Ramos (cell line): Measurements from ENCODE around the gene CPAMD8.

Experiments used
- in situ Hi-C: fragments of 300-500 bp; cut with MboI; formaldehyde crosslinking; loops from one replicate; pipeline ENCODE4 v1.14.3; 2022; ENCODE audit warnings: low sequenced_read_pairs; ENCODE audit not compliant: unreplicated experiment

The CPAMD8 gene

GRCh38 chr19:16896146-16897028 lies 130.2 kb downstream of the CPAMD8 start:
- in situ Hi-C loops: no loop called here

DNA sequence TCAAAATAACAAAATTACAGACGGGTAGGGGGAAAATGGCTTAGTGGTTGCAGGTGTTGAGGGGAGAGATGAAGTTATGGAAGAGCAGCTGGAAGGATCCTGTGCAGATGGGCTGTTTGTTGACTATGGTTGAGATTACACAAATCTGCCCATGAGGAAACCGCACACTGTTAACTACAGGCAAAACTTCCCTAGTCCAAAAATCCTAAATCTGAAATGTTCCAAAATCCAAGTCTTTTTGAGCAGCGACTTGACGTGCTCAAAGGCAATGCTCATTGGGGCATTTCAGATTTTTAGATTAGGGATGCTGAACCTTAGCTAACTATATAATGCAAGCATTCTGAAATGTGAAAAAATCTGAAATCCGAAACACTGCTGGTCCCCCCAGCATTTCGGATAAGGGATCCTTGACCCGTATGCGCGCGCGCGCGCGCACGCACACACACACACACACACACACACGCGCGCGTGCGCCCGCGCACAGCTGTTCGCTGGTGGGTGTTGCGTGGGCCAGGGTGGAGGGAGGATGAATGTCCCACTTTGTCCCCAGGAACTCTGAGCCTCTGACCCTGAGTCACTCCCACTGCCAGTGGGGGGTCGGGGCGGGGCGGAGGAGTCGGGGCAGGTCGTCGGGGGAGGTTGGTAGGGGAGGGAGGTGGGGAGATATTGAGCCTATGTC lies 131.0 kb downstream of the CPAMD8 start:
- in situ Hi-C loops: no loop called here

DNA sequence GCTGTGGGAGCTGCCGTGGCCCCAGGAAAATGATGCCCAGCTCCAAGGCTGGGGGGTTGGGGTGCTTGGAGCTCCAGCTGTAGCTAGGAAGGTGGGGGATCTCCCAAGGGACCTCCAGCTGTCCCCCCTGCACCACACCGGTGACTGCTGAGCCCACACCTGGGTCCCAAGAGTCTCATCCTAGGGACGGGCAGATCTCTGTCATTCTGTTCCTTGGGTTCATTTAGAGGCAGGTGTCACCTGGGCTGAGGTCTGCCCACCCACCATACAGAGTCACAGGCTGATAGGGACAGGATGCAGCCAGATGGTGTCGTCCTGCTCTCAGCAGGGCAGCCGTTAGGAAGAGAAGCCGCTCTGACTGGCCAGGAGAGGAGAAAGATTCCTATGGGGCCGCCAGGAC lies 132.5 kb downstream of the CPAMD8 start:
- in situ Hi-C loops: no loop called here

DNA sequence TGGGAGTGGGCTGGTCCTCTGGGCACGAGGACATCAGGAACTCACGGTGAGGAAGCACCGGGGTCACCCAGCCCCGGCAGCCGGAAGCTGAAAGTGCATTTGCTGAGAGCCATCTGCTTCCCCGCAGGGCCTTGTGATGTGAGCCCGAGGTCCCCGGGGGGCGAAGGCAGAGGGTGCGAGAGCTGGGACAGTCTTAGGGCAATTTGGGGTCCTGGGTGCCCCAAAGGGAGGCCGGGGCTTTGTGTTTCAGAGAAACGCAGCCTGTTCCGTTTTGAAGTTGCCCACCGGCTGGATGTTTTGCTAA lies 133.0 kb downstream of the CPAMD8 start:
- in situ Hi-C loops: no loop called here

DNA sequence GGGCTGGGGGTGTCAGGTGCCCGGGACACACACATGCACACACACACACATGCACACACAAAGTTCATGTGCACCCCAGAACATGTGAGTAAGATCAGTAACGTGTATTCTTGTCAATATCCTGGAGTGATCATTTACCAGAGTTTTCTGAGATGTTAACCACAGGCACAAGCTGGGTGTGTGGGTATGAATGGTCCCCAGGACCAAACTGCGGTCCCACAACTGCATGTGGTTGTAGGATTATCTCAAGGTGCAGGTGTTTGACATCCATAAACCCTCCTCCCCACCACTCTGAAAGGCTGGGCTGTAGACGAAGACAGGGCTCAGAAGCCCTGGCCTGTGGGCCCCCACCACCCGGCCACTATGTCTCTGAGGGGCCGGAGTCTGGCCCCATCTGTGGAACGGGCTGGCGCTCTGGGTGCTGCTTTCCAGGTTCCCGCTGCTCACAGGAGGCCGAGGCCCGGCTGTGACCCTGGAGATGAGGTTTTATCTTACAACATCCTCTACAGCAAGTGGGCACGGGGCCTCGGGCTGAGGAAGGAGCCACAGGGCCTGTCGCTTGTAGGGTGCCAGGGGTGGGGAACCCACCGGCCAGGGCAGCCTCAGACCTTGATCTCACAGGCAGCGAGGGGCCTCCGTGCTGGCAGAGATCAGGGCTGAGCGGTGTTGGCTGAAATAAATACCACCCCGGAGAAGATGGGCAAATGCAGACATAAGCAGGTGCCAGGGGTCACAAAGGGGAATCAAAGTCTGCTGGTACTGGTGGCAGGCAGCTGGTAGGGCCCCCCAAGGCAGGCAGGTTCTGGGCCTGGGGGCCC lies 133.5 kb downstream of the CPAMD8 start:
- in situ Hi-C loops: no loop called here

- in situ Hi-C loops: no loop called here
These were observed 134.2 kb downstream of the CPAMD8 start for GRCh38 chr19:16892436-16892835.

GRCh38 chr19:16891696-16892382 lies 134.8 kb downstream of the CPAMD8 start:
- in situ Hi-C loops: no loop called here

- in situ Hi-C loops: no loop called here
These were observed 136.0 kb downstream of the CPAMD8 start for GRCh38 chr19:16890461-16891184.

DNA sequence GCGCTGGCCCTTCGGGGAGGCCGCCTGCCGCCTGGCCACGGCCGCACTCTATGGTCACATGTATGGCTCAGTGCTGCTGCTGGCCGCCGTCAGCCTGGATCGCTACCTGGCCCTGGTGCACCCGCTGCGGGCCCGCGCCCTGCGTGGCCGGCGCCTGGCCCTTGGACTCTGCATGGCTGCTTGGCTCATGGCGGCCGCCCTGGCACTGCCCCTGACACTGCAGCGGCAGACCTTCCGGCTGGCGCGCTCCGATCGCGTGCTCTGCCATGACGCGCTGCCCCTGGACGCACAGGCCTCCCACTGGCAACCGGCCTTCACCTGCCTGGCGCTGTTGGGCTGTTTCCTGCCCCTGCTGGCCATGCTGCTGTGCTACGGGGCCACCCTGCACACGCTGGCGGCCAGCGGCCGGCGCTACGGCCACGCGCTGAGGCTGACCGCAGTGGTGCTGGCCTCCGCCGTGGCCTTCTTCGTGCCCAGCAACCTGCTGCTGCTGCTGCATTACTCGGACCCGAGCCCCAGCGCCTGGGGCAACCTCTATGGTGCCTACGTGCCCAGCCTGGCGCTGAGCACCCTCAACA lies 136.6 kb downstream of the CPAMD8 start:
- in situ Hi-C loops: no loop called here

DNA sequence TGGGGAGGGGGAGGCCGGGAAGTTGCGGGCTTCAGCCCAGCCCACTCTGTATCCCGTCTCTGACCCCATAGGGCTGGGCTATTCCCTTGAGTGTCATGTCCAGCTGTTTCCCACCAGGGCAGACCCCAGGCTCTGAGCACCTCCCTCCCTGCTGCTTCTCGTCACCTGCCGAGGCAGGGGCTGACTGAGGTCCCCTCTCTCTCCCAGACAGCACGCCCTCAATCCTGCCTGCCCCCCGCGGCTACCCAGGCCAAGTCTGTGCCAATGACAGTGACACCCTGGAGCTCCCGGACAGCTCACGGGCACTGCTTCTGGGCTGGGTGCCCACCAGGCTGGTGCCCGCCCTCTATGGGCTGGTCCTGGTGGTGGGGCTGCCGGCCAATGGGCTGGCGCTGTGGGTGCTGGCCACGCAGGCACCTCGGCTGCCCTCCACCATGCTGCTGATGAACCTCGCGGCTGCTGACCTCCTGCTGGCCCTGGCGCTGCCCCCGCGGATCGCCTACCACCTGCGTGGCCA lies 137.2 kb downstream of the CPAMD8 start:
- in situ Hi-C loops: no loop called here

- in situ Hi-C loops: no loop called here
These were observed 137.8 kb downstream of the CPAMD8 start, which contains the start of gene F2RL3 for GRCh38 chr19:16888629-16889365. Gene F2RL3 (plus strand): TSS chr19:16888999. CDS start chr19:16889190, 191 bp downstream.

GRCh38 chr19:16887353-16888265 lies 139.0 kb downstream of the CPAMD8 start:
- in situ Hi-C loops: no loop called here

GRCh38 chr19:16886305-16886880 lies 140.2 kb downstream of the CPAMD8 start:
- in situ Hi-C loops: no loop called here

DNA sequence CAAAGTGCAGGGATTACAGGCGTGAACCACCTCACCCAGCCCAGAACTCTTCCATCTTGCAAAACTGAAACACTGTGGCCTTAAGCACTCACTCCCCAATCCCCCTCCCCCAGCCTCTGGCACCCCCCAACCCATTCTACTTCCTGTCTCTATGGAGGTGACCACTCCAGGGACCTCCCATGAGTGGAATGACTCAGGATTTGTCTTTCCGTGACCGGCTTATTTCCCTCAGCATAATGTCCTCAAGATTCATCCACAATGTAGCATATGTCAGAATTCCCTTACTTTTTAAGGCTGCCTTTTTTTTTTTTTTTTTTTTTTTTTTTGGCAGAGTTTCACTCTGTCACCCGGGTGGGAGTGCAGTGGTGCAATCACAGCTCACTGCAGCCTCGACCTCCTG lies 141.4 kb downstream of the CPAMD8 start:
- in situ Hi-C loops: no loop called here

GRCh38 chr19:16883522-16883921 lies 143.1 kb downstream of the CPAMD8 start:
- in situ Hi-C loops: no loop called here

- in situ Hi-C loops: no loop called here
These were observed 144.5 kb downstream of the CPAMD8 start for GRCh38 chr19:16882146-16882545.
